ENCODE measurements around the gene DMGDH. TPM values are rescaled to one million over a fixed set of nuclear protein-coding genes. Genes with fewer than 3 reads are reported as not detected.

DMGDH gene
- total RNA-seq, 1 donor from 2014 or later = 1.3 TPM

GRCh38 chr5:79077680-79078365, 8.3 kb upstream of the DMGDH start:
- no peaks in the 10 kb centered on the region for H3K36me3 ChIP-seq
- H3K9me3 ChIP-seq = peaks cover 5% of the 10 kb centered on the region
- H3K4me3 ChIP-seq = no peak overlapping the region
- peak in 1 of 2 donors; percentile 13 for ATAC-seq
- no peaks in the 10 kb centered on the region for H3K4me1 ChIP-seq
- no peak overlapping the region for H3K27ac ChIP-seq
- no peaks in the 10 kb centered on the region for H3K27me3 ChIP-seq (ENCODE audit: low read depth)
- no peak for TF ChIP-seq CTCF (IDR thresholded peaks at IDR 0.05)
- DNase-seq = no peak
- intact Hi-C loops (cut with DNase I) = no loop called here

GRCh38 chr5:79076819-79077218, 7.3 kb upstream of the DMGDH start:
- intact Hi-C loops (cut with DNase I) = no loop called here
- Histone ChIP-seq H3K4me3 (no peak overlapping the region), H3K4me1 (no peaks in the 10 kb centered on the region), H3K36me3 (no peaks in the 10 kb centered on the region), H3K27ac (no peak overlapping the region), H3K9me3 (peaks cover 5% of the 10 kb centered on the region), H3K27me3 (ENCODE audit: low read depth) (no peaks in the 10 kb centered on the region)
- no peak for ATAC-seq
- TF ChIP-seq CTCF (IDR thresholded peaks at IDR 0.05) = no peak
- no peak for DNase-seq

- H3K36me3 ChIP-seq = no peaks in the 10 kb centered on the region
- H3K27ac ChIP-seq = no peak overlapping the region
- DNase-seq (no peak), ATAC-seq (no peak)
- intact Hi-C loops (cut with DNase I) = no loop called here
- H3K4me3 ChIP-seq = no peak overlapping the region
- no peaks in the 10 kb centered on the region for H3K4me1 ChIP-seq
- H3K27me3 ChIP-seq (ENCODE audit: low read depth) = no peaks in the 10 kb centered on the region
- H3K9me3 ChIP-seq = peaks cover 5% of the 10 kb centered on the region
- TF ChIP-seq CTCF (IDR thresholded peaks at IDR 0.05) = no peak
These were observed 6.4 kb upstream of the DMGDH start for GRCh38 chr5:79075646-79076426.

GRCh38 chr5:79074641-79075040, 5.2 kb upstream of the DMGDH start:
- intact Hi-C loops (cut with DNase I) = no loop called here
- no peak for TF ChIP-seq CTCF (IDR thresholded peaks at IDR 0.05)
- no peak overlapping the region for H3K27ac ChIP-seq
- peaks cover 8% of the 10 kb centered on the region for H3K27me3 ChIP-seq (ENCODE audit: low read depth)
- DNase-seq (no peak), ATAC-seq (no peak)
- peaks cover 5% of the 10 kb centered on the region for H3K9me3 ChIP-seq
- H3K4me3 ChIP-seq = no peak overlapping the region
- no peaks in the 10 kb centered on the region for H3K36me3 ChIP-seq
- H3K4me1 ChIP-seq = no peaks in the 10 kb centered on the region

GRCh38 chr5:79070350-79070667, 835 bp upstream of the DMGDH start:
- Histone ChIP-seq H3K4me3 (peak overlapping the region; percentile 44), H3K27me3 (ENCODE audit: low read depth) (peaks cover 12% of the 10 kb centered on the region), H3K27ac (no peak overlapping the region), H3K4me1 (no peaks in the 10 kb centered on the region), H3K36me3 (no peaks in the 10 kb centered on the region), H3K9me3 (peaks cover 5% of the 10 kb centered on the region)
- DNase-seq = no peak
- no peak for TF ChIP-seq CTCF (IDR thresholded peaks at IDR 0.05)
- intact Hi-C loops (cut with DNase I) = no loop called here
- ATAC-seq = peak; percentile 19 to 28
